Activated naive CD8-positive, alpha-beta T cell treated with anti-CD3 and anti-CD28 coated beads for 36 hours (primary cell): ENCODE results near the gene TMEM203. TPM values are rescaled to one million over a fixed set of nuclear protein-coding genes. Genes with fewer than 3 reads are reported as not detected.
A peak's percentile ranks its signal among the peaks of the same experiment; 100 is the strongest.

Experiments
- DNase-seq: peaks from one replicate; pipeline ENCODE4 v3.0.0; 2021
- H3K27ac Mint-ChIP-seq: one replicate; pipeline ENCODE4 v1.8.0; 2022; ENCODE audit warnings: mild to moderate bottlenecking, moderate library complexity, mixed read lengths
- H3K27me3 Mint-ChIP-seq: one replicate; pipeline ENCODE4 v1.8.0; 2022; ENCODE audit warnings: mild to moderate bottlenecking, mixed read lengths
- H3K36me3 Mint-ChIP-seq: one replicate; pipeline ENCODE4 v1.8.0; 2021; ENCODE audit warnings: mild to moderate bottlenecking, mixed read lengths
- H3K4me1 Mint-ChIP-seq: one replicate; pipeline ENCODE4 v1.8.0; 2021; ENCODE audit warnings: mixed read lengths
- H3K4me3 Mint-ChIP-seq: one replicate; pipeline ENCODE4 v1.8.0; 2022; ENCODE audit warnings: mild to moderate bottlenecking, moderate library complexity, mixed read lengths
- H3K9me3 Mint-ChIP-seq: one replicate; pipeline ENCODE4 v1.8.0; 2022; ENCODE audit warnings: mixed read lengths
- total RNA-seq, 2 experiments: library from RNA; stranded (reverse); gene quantifications; one replicate each; pipeline ENCODE4 v1.2.3, GENCODE V29; 2021

TMEM203 gene
- total RNA-seq, 2 experiments from 2014 or later = 37.9 TPM

DNA sequence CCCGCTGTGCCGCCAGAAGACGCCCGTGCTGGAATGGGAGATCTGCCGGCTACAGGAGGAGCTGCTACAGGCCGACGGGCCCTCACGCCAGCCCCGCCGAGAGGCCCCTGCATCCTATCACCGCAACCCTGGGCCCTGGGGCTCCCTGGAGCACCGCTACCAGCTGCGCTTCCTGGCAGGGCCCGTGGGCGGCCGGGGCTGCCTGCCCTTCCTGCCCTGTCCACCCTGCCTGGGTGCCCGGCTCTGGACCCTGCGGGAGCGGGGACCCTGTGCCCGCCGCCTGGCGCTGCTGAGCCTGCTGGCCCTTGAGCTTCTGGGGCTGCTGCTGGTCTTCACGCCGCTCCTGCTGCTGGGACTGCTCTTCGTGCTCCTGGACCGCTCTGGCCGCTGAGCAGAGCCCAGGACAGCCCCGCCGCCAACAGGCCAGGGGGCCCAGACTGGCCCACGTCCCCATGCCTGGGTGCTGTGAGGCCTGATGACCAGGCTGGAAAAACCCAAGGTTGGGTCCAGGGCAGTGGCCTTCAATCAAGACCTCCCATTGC, 12.8 kb upstream of the TMEM203 start:
- H3K4me3 Mint-ChIP-seq = no peak overlapping the region
- no peak for DNase-seq
- no peak overlapping the region for H3K27ac Mint-ChIP-seq
- no peaks in the 10 kb centered on the region for H3K9me3 Mint-ChIP-seq
- H3K4me1 Mint-ChIP-seq = peaks cover 3% of the 10 kb centered on the region
- no peaks in the 10 kb centered on the region for H3K27me3 Mint-ChIP-seq
- no peaks in the 10 kb centered on the region for H3K36me3 Mint-ChIP-seq

DNA sequence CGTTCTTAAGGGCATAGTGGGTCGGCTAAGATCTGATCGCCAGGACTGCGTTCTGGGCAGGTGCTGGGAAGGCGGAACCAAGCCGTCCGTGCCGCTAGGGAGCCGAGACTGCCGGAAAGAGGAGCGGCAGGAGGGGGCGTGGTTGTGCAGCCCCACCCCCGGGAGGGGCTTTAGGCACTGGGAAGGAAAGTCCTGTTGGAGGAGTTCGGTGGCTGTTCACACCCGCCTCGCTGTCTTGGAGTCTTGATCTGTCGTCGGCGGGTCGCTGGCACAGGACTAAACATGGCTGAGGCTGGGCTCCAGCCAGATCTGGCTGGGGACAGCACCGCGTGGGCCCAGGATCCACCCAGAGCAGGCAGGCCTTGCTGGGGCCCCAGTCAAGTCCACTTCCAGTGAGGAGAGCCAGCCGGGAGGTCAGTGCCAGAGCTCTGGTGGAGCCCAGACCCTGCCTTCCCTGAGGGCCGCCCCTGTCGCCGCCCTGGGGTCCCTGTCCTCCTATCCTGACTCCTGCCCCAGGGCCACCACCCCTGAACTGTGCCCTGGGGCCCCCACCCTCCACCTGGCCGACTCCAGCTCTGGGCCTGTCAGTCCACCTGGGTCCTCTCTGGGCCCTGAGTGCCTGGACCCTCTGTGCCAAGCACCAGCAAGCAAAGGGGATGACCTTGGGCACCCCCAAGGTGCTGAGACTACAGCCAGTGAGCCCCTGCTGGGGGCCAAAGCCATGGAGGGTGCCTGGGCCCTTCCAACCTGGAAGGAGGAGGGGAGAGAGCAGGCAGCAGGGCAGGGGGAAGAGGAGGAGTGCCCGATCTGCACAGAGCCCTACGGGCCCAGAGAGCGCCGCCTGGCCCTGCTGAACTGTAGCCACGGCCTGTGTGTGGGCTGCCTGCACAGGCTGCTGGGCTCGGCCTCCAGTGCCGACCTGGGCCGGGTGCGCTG, 12.1 kb upstream of the TMEM203 start:
- H3K9me3 Mint-ChIP-seq = no peaks in the 10 kb centered on the region
- no peak overlapping the region for H3K4me3 Mint-ChIP-seq
- H3K36me3 Mint-ChIP-seq = peaks cover 4% of the 10 kb centered on the region
- DNase-seq = no peak
- H3K4me1 Mint-ChIP-seq = no peaks in the 10 kb centered on the region
- no peak overlapping the region for H3K27ac Mint-ChIP-seq
- no peaks in the 10 kb centered on the region for H3K27me3 Mint-ChIP-seq

- no peaks in the 10 kb centered on the region for H3K9me3 Mint-ChIP-seq
- H3K4me1 Mint-ChIP-seq = no peaks in the 10 kb centered on the region
- no peaks in the 10 kb centered on the region for H3K27me3 Mint-ChIP-seq
- no peak overlapping the region for H3K4me3 Mint-ChIP-seq
- no peak for DNase-seq
- no peak overlapping the region for H3K27ac Mint-ChIP-seq
- peaks cover 4% of the 10 kb centered on the region for H3K36me3 Mint-ChIP-seq
Measured at GRCh38 chr9:137216188-137216965, 10.9 kb upstream of the TMEM203 start.

DNA sequence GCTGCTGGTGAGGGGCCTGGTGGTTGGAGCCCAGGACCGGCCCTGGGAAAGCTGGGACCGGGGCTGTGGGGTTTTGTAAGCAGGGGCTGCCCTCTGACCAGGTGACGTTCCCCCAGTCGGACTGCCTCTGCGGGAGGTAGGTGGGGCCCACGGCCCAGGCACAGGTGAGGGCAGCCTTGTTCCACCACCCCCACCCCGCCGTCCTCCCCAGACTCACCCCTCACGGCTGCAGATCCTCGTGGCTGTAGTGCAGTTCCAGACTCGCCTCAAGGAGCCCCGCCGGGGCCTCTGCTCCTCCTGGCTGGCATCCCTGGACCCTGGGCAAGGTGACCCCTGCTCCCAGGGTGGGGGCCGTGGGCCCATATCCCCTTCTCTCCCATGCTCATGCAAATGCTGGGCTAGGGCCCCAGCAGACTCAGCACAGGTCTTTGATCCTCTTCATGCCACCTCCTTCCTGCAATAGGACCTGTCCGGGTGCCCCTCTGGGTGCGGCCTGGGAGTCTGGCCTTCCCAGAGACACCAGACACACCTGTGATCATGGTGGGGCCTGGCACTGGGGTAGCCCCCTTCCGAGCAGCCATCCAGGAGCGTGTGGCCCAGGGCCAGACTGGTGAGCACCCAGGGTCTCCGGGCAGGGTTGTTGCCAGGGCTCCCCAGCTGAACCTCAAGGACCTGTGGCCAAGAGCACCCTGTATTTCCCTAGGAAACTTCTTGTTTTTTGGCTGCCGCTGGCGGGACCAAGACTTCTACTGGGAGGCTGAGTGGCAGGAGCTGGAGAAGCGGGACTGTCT, 9.9 kb upstream of the TMEM203 start:
- no peak overlapping the region for H3K27ac Mint-ChIP-seq
- no peaks in the 10 kb centered on the region for H3K9me3 Mint-ChIP-seq
- H3K36me3 Mint-ChIP-seq = peaks cover 9% of the 10 kb centered on the region
- peaks cover 2% of the 10 kb centered on the region for H3K4me1 Mint-ChIP-seq
- H3K27me3 Mint-ChIP-seq = no peaks in the 10 kb centered on the region
- H3K4me3 Mint-ChIP-seq = no peak overlapping the region
- no peak for DNase-seq

DNA sequence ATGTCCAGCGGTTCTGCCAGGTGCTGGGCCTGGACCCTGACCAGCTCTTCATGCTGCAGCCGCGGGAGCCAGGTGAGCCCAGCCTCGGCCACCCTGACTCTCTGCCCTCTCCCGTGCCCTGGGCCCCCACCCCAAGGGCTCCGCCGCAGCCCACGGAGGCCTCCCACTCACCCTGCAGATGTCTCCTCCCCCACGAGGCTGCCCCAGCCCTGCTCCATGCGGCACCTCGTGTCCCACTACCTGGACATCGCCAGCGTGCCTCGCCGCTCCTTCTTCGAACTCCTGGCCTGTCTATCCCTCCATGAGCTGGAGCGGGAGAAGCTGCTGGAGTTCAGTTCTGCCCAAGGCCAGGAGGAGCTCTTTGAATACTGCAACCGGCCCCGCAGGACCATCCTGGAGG, 9.2 kb upstream of the TMEM203 start:
- H3K36me3 Mint-ChIP-seq = peaks cover 12% of the 10 kb centered on the region
- no peak overlapping the region for H3K27ac Mint-ChIP-seq
- no peaks in the 10 kb centered on the region for H3K9me3 Mint-ChIP-seq
- no peaks in the 10 kb centered on the region for H3K27me3 Mint-ChIP-seq
- peaks cover 2% of the 10 kb centered on the region for H3K4me1 Mint-ChIP-seq
- no peak for DNase-seq
- H3K4me3 Mint-ChIP-seq = no peak overlapping the region

- Mint-ChIP-seq H3K36me3 (peaks cover 18% of the 10 kb centered on the region), H3K4me3 (no peak overlapping the region), H3K9me3 (no peaks in the 10 kb centered on the region), H3K27me3 (no peaks in the 10 kb centered on the region), H3K27ac (no peak overlapping the region), H3K4me1 (peaks cover 5% of the 10 kb centered on the region)
- no peak for DNase-seq
Measured at GRCh38 chr9:137213160-137214060, 8.0 kb upstream of the TMEM203 start.

DNA sequence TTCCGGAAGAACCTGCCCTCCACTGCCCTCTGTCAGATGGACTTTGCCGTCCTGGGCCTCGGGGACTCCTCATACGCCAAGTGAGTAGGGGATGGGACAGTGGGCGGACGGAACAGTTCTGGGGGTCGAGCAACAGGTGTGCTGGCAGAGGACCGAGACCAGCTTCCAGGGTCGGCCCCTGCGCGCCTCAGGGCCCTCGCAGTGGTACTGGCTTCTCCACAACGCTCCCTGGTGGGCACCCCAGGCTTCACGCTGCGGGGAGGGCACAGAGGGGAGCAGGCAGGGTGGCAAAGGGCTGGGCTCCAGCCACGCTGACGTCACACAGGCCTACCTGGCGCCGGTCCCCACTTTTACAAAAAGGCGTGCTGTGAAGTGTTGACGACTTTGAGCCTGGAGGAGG, 7.1 kb upstream of the TMEM203 start:
- no peak for DNase-seq
- Mint-ChIP-seq H3K4me1 (peaks cover 6% of the 10 kb centered on the region), H3K36me3 (peaks cover 20% of the 10 kb centered on the region), H3K27me3 (no peaks in the 10 kb centered on the region), H3K27ac (no peak overlapping the region), H3K4me3 (no peak overlapping the region), H3K9me3 (no peaks in the 10 kb centered on the region)

GRCh38 chr9:137211532-137211931, 6.1 kb upstream of the TMEM203 start:
- H3K36me3 Mint-ChIP-seq = peaks cover 24% of the 10 kb centered on the region
- DNase-seq = no peak
- no peaks in the 10 kb centered on the region for H3K27me3 Mint-ChIP-seq
- H3K27ac Mint-ChIP-seq = no peak overlapping the region
- H3K4me3 Mint-ChIP-seq = no peak overlapping the region
- peaks cover 14% of the 10 kb centered on the region for H3K4me1 Mint-ChIP-seq
- no peaks in the 10 kb centered on the region for H3K9me3 Mint-ChIP-seq

DNA sequence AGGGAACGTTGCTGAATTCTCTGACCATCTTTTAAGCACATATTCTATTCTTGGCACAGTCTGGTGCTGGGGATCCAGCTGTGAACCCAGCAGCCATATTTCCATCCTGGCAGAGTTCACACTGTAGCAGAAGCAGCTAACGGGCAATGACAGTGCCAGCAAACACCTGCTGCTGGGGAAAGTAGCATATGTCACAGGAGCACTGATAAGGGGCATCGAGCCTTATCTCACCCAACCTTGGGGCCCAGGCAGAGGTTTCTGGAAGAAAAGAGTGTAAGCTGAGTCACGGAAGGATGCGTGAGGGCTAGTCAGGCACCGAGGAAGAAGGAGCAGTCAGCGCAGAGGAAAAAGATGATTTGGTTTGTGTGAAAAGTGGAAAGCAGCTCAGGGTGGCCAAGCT, 1.2 kb upstream of the TMEM203 start:
- peak overlapping the region; percentile 88 for H3K27ac Mint-ChIP-seq
- H3K36me3 Mint-ChIP-seq = peaks cover 27% of the 10 kb centered on the region
- peaks cover 42% of the 10 kb centered on the region for H3K4me1 Mint-ChIP-seq
- H3K27me3 Mint-ChIP-seq = no peaks in the 10 kb centered on the region
- no peak for DNase-seq
- H3K9me3 Mint-ChIP-seq = no peaks in the 10 kb centered on the region
- H3K4me3 Mint-ChIP-seq = peak overlapping the region; percentile 95

GRCh38 chr9:137204731-137205125, 720 bp downstream of the TMEM203 start:
- Mint-ChIP-seq H3K4me3 (peak overlapping the region; percentile 95), H3K4me1 (peaks cover 45% of the 10 kb centered on the region), H3K27me3 (no peaks in the 10 kb centered on the region), H3K9me3 (no peaks in the 10 kb centered on the region), H3K36me3 (peaks cover 18% of the 10 kb centered on the region), H3K27ac (peak overlapping the region; percentile 93)
- DNase-seq = no peak

- H3K4me1 Mint-ChIP-seq = peaks cover 43% of the 10 kb centered on the region
- no peaks in the 10 kb centered on the region for H3K27me3 Mint-ChIP-seq
- H3K9me3 Mint-ChIP-seq = no peaks in the 10 kb centered on the region
- no peak for DNase-seq
- H3K36me3 Mint-ChIP-seq = peaks cover 11% of the 10 kb centered on the region
- H3K27ac Mint-ChIP-seq = no peak overlapping the region
- no peak overlapping the region for H3K4me3 Mint-ChIP-seq
Measured at GRCh38 chr9:137202966-137203365, 2.5 kb downstream of the TMEM203 start.

DNA sequence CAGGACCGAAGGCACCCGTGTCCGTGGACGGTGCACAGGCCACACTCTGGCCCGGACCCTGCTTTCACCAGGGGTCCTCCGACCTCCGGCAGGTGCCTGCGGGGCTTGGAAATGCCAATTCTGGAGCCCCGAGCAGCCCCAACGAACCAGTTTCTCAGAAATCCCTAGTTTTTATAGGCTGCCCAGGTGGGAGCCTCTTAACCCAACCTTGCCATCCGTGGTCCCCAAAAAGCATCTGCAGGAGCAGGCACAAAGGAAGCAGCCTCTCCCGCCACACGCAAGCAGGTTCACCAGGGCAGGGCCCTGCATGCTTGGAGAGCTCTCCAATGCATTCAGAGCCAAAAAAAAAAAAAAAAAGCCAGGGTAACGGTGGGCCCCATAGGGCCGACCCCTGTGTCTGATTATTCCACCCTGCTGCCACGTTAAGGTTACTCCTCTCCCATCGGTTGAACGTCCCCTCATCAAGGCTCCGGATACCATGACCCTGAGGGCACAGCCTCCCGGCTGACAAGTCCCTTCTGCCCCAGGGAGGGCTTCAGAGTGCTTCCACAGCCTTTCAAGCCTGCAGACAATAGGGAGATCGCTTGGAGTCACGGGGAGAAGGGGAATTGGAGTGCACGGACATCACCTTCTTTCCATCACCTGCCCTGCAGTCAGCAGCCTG, 4.1 kb downstream of the TMEM203 start:
- Mint-ChIP-seq H3K4me3 (peak overlapping the region; percentile 78), H3K9me3 (no peaks in the 10 kb centered on the region), H3K27me3 (no peaks in the 10 kb centered on the region), H3K4me1 (peaks cover 34% of the 10 kb centered on the region), H3K27ac (peak overlapping the region; percentile 76), H3K36me3 (peaks cover 5% of the 10 kb centered on the region)
- no peak for DNase-seq

- Mint-ChIP-seq H3K36me3 (no peaks in the 10 kb centered on the region), H3K4me3 (peak within 1 kb of the TSS; percentile 78), H3K27ac (peak within 1 kb of the TSS; percentile 76), H3K4me1 (peaks cover 32% of the 10 kb centered on the region), H3K27me3 (no peaks in the 10 kb centered on the region), H3K9me3 (no peaks in the 10 kb centered on the region)
- peak; percentile 99 for DNase-seq
Measured at GRCh38 chr9:137200311-137201204, 4.9 kb downstream of the TMEM203 start, which contains the start of gene TPRN. Gene TPRN, minus strand, starts transcription at chr9:137200741. Its CDS starts 30 bp downstream, at chr9:137200711.
